Panc1 (cell line): Measurements from ENCODE around the gene KRT72. TPM values are rescaled to one million over a fixed set of nuclear protein-coding genes. Genes with fewer than 3 reads are reported as not detected.

ENCODE experiments used
- ATAC-seq: fragments of 200-7000 bp; cut with Tn5 transposase; 2 replicates; pipeline ENCODE4 v1.9.1; 2020; ENCODE audit warnings: mild to moderate bottlenecking, moderate library complexity
- BruUV-seq: library from RNA; stranded (reverse); fragments of 400-500 nt; replicated peaks from 2 replicates; lab custom pipeline; 2021; lab: Mats Ljungman, UMichigan
- CTCF ChIA-PET: fragments of 300-600 bp; sonication (Branson Sonifier 250); formaldehyde crosslinking; loops from one replicate; lab custom pipeline; 2022; ENCODE audit warnings: antibody characterized with exemption; lab: Charles Lee
- POLR2A ChIA-PET: fragments of 300-600 bp; sonication (Branson Sonifier 250); formaldehyde crosslinking; loops from one replicate; lab custom pipeline; 2022; ENCODE audit warnings: antibody characterized with exemption; lab: Charles Lee
- DNase-seq: peaks from one replicate; pipeline ENCODE4 v3.0.0-alpha.2; 2010; ENCODE audit warnings: low read depth, low spot score
- H3K27ac ChIP-seq: 2 replicates; pipeline ENCODE4 v1.5.1; 2011; ENCODE audit warnings: mild to moderate bottlenecking, low read length, inconsistent platforms
- H3K27me3 ChIP-seq: fragments of 200-500 bp; sonication (Bioruptor generic); 2 replicates; pipeline ENCODE4 v1.6.0; 2014; ENCODE audit warnings: low read length, inconsistent platforms; ENCODE audit not compliant: control insufficient read depth, insufficient read depth
- H3K36me3 ChIP-seq: fragments of 200-500 bp; sonication (Bioruptor generic); 2 replicates; pipeline ENCODE4 v1.5.1; 2014; ENCODE audit warnings: inconsistent platforms, mild to moderate bottlenecking, low read length, moderate library complexity; ENCODE audit not compliant: control insufficient read depth, insufficient read depth
- H3K4me1 ChIP-seq: 2 replicates; pipeline ENCODE4 v1.5.1; 2011; ENCODE audit warnings: inconsistent platforms, mild to moderate bottlenecking, low read length, moderate library complexity; ENCODE audit not compliant: control insufficient read depth, insufficient read depth
- H3K4me3 ChIP-seq, 2 experiments: 2 replicates each; pipeline ENCODE4 v1.5.1; 2011 to 2012; ENCODE audit warnings: low read depth in 2 of 2, low read length in 2 of 2, mild to moderate bottlenecking in 2 of 2, inconsistent platforms in 1 of 2, moderate library complexity in 1 of 2
- H3K9me3 ChIP-seq: fragments of 200-500 bp; sonication (Bioruptor generic); 2 replicates; pipeline ENCODE4 v1.5.1; 2014; ENCODE audit warnings: low read depth, mild to moderate bottlenecking, inconsistent platforms, low read length, moderate library complexity; ENCODE audit not compliant: control insufficient read depth, insufficient read depth
- CTCF ChIP-seq: fragments of 450-650 bp; IDR thresholded peaks from 2 replicates; pipeline ENCODE4 v1.5.1; 2017; ENCODE audit warnings: mild to moderate bottlenecking
- POLR2AphosphoS5 ChIP-seq: IDR thresholded peaks from 2 replicates; pipeline ENCODE4 v1.6.1; 2012; ENCODE audit warnings: mild to moderate bottlenecking, low read depth, low read length, moderate library complexity
- REST ChIP-seq, 2 experiments: IDR thresholded peaks; 2 replicates each; pipeline ENCODE4 v1.6.1; 2011 to 2012; ENCODE audit warnings: low read depth in 2 of 2, control low read depth in 1 of 2, low read length in 1 of 2, mild to moderate bottlenecking in 1 of 2, moderate library complexity in 1 of 2; ENCODE audit not compliant: insufficient read depth in 1 of 2
- SIN3A ChIP-seq: IDR thresholded peaks from 2 replicates; pipeline ENCODE4 v1.6.1; 2012; ENCODE audit warnings: low read depth, mild to moderate bottlenecking, low read length, moderate library complexity, borderline replicate concordance; ENCODE audit not compliant: insufficient read depth
- TCF7L2 ChIP-seq: IDR thresholded peaks from 2 replicates; pipeline ENCODE4 v1.6.1; 2011; ENCODE audit warnings: mild to moderate bottlenecking, low read depth, low read length, inconsistent platforms
- in situ Hi-C: cut with HindIII; loops from 2 replicates; pipeline ENCODE4 v1.10.0; 2016; ENCODE audit warnings: low sequenced_read_pairs, low pct_unique_long_range_greater_than_20kb
- intact Hi-C: fragments of 100-400 bp; cut with micrococcal nuclease; formaldehyde crosslinking; loops from one replicate; pipeline ENCODE4 v1.10.0; 2022; ENCODE audit not compliant: unreplicated experiment
- total RNA-seq: library from RNA; stranded (reverse); gene quantifications from one replicate; pipeline ENCODE4 v1.2.1, GENCODE V29; 2021; ENCODE audit not compliant: unreplicated experiment

KRT72 gene
- total RNA-seq, 1 experiment from 2014 or later: not detected

GRCh38 chr12:52585066-52585465, 16.2 kb downstream of the KRT72 start:
- ChIA-PET POLR2A (no interaction called here), CTCF (interaction anchor here (0.7 to 1.5 kb wide), 3 partner anchors 194 to 286 kb away, joined by 3 to 7 read pairs (median 4); no protein-coding TSS in a partner anchor)
- in situ Hi-C loops: no loop called here
- H3K4me1 ChIP-seq: no peaks in the 10 kb centered on the region
- H3K27me3 ChIP-seq: peaks cover 5% of the 10 kb centered on the region
- BruUV-seq: no TSS peak
- H3K4me3 ChIP-seq: no peak overlapping the region
- no peaks in the 10 kb centered on the region for H3K9me3 ChIP-seq
- H3K36me3 ChIP-seq: no peaks in the 10 kb centered on the region
- DNase-seq (no peak), ATAC-seq (no peak)
- no peak overlapping the region for H3K27ac ChIP-seq
- intact Hi-C loops: loop anchor here (10.0 kb wide), 1 partner anchor 440 kb away; no protein-coding TSS in a partner anchor
- TF ChIP-seq REST (IDR thresholded peaks at IDR 0.05; ENCODE audit: insufficient read depth in 1 of 2, low read depth in 2 of 2, low read length in 1 of 2) (no peak), SIN3A (no peak), POLR2AphosphoS5 (no peak), CTCF (no peak), TCF7L2 (no peak)

GRCh38 chr12:52584156-52584682, 17.0 kb downstream of the KRT72 start:
- CTCF ChIA-PET: interaction anchor here (1.5 kb wide), 1 partner anchor 281 kb away, joined by 4 read pairs; no protein-coding TSS in a partner anchor
- in situ Hi-C loops: no loop called here
- intact Hi-C loops: loop anchor here (10.0 kb wide), 1 partner anchor 439 kb away; no protein-coding TSS in a partner anchor
- BruUV-seq: no TSS peak
- no peak for DNase-seq
- Histone ChIP-seq H3K27ac (no peak overlapping the region), H3K4me1 (no peaks in the 10 kb centered on the region), H3K9me3 (no peaks in the 10 kb centered on the region), H3K36me3 (no peaks in the 10 kb centered on the region), H3K27me3 (peaks cover 6% of the 10 kb centered on the region), H3K4me3 (no peak overlapping the region)
- POLR2A ChIA-PET: no interaction called here
- no peak for ATAC-seq
- TF ChIP-seq TCF7L2 (no peak), SIN3A (no peak)

- H3K4me3 ChIP-seq: no peak overlapping the region
- ChIA-PET POLR2A (interaction anchor here (0.6 kb wide), 1 partner anchor 108 kb away, joined by 3 read pairs; no protein-coding TSS in a partner anchor), CTCF (interaction anchor here (0.6 to 1.6 kb wide), 4 partner anchors 15 to 287 kb away, joined by 3 to 5 read pairs (median 4); no protein-coding TSS in a partner anchor)
- H3K4me1 ChIP-seq: no peaks in the 10 kb centered on the region
- intact Hi-C loops: loop anchor here (2.0 to 10.0 kb wide), 2 partner anchors 288 to 438 kb away; no protein-coding TSS in a partner anchor
- in situ Hi-C loops: no loop called here
- BruUV-seq: no TSS peak
- DNase-seq (peak; percentile 46), ATAC-seq (peak; percentile 92)
- H3K27ac ChIP-seq: no peak overlapping the region
- H3K9me3 ChIP-seq: no peaks in the 10 kb centered on the region
- peaks cover 6% of the 10 kb centered on the region for H3K27me3 ChIP-seq
- H3K36me3 ChIP-seq: no peaks in the 10 kb centered on the region
- TF ChIP-seq POLR2AphosphoS5: no peak
- TF ChIP-seq CTCF: peak; percentile 84
Measured at GRCh38 chr12:52582971-52583456, 18.2 kb downstream of the KRT72 start.
